Peyer's patch (tissue), 4 donors: ENCODE data around the gene COPRS. TPM values are rescaled to one million over a fixed set of nuclear protein-coding genes. Genes with fewer than 3 reads are reported as not detected.

Experiments
- DNase-seq, 3 donors: peaks; one replicate each; pipeline ENCODE4 v3.0.0-alpha.2; 2017 to 2019
- H3K27ac ChIP-seq, 4 donors: fragments of 200-600 bp; sonication (generic); one replicate each; pipeline ENCODE4 v1.5.1; 2016 to 2019
- H3K27me3 ChIP-seq, 2 donors: fragments of 200-600 bp; sonication (generic); one replicate each; pipeline ENCODE4 v1.5.1; 2019
- H3K36me3 ChIP-seq, 3 donors: fragments of 200-600 bp; sonication (generic); one replicate each; pipeline ENCODE4 v1.5.1; 2016 to 2019
- H3K4me1 ChIP-seq, 4 donors: fragments of 200-600 bp; sonication (generic); one replicate each; pipeline ENCODE4 v1.5.1; 2016 to 2019
- H3K4me3 ChIP-seq, 4 donors: fragments of 200-600 bp; sonication (generic); 1 replicate in 3 of 4; 2 replicates in 1 of 4; pipeline ENCODE4 v1.5.1; 2016 to 2019; ENCODE audit warnings: mild to moderate bottlenecking in 1 of 4
- H3K9me3 ChIP-seq, 4 donors: fragments of 200-600 bp; sonication (generic); one replicate each; pipeline ENCODE4 v1.5.1; 2016 to 2019; ENCODE audit warnings: mild to moderate bottlenecking in 1 of 4
- POLR2A ChIP-seq, 2 donors: fragments of 450-650 bp; IDR thresholded peaks; one replicate each; pipeline ENCODE4 v1.5.1; 2017; ENCODE audit warnings: antibody characterized with exemption in 2 of 2, mild to moderate bottlenecking in 2 of 2, moderate library complexity in 2 of 2
- total RNA-seq, 4 donors: library from RNA; depleted of rRNA; stranded (reverse); fragments of >200 nt; gene quantifications; one replicate each; pipeline ENCODE4 v1.1.0, GENCODE V29; 2016
- TF ChIP-seq, protein P1 (sequence below), 6 experiments: fragments of 450-650 bp in 4 of 6; fragments of 200-600 bp in 2 of 6; sonication (generic) in 1 of 6; IDR thresholded peaks; one replicate each; pipeline ENCODE4 v1.5.1; 2017 to 2019; ENCODE audit warnings: antibody characterized with exemption in 6 of 6, mild to moderate bottlenecking in 3 of 6, moderate library complexity in 1 of 6

The COPRS gene
- total RNA-seq, 4 donors from 2014 or later: 16.1 to 96.6 (median 31.7) TPM

DNA sequence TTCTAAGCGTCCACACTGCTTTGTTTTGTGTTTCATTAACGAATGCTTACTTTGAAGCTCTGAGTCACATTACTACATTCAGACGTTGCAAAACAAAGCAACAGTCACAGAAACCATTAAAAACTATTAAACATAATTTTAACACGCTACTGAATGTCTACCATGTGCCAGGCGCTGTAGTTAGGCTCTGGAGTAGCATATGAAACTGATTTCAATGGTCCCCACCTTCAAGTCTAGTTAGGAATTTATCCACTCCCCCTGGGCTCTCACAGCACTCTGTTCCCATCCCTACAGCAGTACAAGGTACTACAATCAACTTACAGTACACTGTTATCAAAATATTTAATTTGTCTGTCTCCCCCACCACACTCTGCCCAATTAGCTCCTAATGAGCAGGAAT, 41.8 kb upstream of the COPRS start:
- Histone ChIP-seq H3K4me3 (peak overlapping the region; percentile 63 to 89 (median 68)), H3K9me3 (no peaks in the 10 kb centered on the region), H3K27me3 (no peaks in the 10 kb centered on the region), H3K4me1 (peaks cover 0 to 13% (median 0%) of the 10 kb centered on the region in 4 donors), H3K27ac (peak overlapping the region; percentile 65 to 77 (median 72)), H3K36me3 (peaks cover 0 to 37% (median 0%) of the 10 kb centered on the region in 3 donors)
- TF ChIP-seq, protein P1, sequence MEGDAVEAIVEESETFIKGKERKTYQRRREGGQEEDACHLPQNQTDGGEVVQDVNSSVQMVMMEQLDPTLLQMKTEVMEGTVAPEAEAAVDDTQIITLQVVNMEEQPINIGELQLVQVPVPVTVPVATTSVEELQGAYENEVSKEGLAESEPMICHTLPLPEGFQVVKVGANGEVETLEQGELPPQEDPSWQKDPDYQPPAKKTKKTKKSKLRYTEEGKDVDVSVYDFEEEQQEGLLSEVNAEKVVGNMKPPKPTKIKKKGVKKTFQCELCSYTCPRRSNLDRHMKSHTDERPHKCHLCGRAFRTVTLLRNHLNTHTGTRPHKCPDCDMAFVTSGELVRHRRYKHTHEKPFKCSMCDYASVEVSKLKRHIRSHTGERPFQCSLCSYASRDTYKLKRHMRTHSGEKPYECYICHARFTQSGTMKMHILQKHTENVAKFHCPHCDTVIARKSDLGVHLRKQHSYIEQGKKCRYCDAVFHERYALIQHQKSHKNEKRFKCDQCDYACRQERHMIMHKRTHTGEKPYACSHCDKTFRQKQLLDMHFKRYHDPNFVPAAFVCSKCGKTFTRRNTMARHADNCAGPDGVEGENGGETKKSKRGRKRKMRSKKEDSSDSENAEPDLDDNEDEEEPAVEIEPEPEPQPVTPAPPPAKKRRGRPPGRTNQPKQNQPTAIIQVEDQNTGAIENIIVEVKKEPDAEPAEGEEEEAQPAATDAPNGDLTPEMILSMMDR (IDR thresholded peaks at IDR 0.05): no peak
- TF ChIP-seq POLR2A (IDR thresholded peaks at IDR 0.05): no peak
- no peak for DNase-seq

- peak in 2 of 3 donors; percentile 68 to 73 for DNase-seq
- H3K27ac ChIP-seq: peak overlapping the region in 1 of 4 donors; percentile 74
- no peak overlapping the region for H3K4me3 ChIP-seq
- H3K4me1 ChIP-seq: no peaks in the 10 kb centered on the region
- TF ChIP-seq, protein P1 (IDR thresholded peaks at IDR 0.05): no peak
- TF ChIP-seq POLR2A (IDR thresholded peaks at IDR 0.05): no peak
- no peaks in the 10 kb centered on the region for H3K9me3 ChIP-seq
- no peaks in the 10 kb centered on the region for H3K27me3 ChIP-seq
- peaks cover 0 to 92% (median 3%) of the 10 kb centered on the region in 3 donors for H3K36me3 ChIP-seq
These were observed 29.1 kb upstream of the COPRS start for GRCh38 chr17:31888124-31888523.

- Histone ChIP-seq H3K36me3 (peaks cover 0 to 86% (median 3%) of the 10 kb centered on the region in 3 donors), H3K27ac (peak overlapping the region in 1 of 4 donors; percentile 52), H3K9me3 (no peaks in the 10 kb centered on the region)
These were observed 23.5 kb upstream of the COPRS start for GRCh38 chr17:31882571-31882970.

DNA sequence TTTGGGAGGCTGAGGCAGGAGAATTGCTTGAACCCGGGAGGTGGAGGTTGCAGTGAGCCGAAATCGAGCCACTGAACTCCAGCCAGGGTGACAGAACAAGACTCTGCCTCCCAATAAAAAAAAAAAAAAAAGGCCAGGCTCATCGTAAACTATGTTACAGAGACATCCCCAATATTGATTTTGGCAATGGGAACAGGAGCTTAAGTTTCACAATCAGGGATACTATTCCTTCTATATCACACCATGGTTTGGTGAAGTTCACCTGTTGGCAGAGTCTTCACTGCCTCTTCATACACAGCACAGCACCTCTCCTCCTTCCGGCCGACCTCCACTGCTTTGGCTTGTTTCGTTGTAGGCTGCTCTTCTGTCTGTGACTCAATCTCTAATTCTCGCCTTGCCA, 21.3 kb upstream of the COPRS start:
- Histone ChIP-seq H3K27me3 (no peaks in the 10 kb centered on the region), H3K9me3 (no peaks in the 10 kb centered on the region), H3K4me1 (no peaks in the 10 kb centered on the region), H3K27ac (no peak overlapping the region), H3K36me3 (peaks cover 0 to 88% (median 0%) of the 10 kb centered on the region in 3 donors), H3K4me3 (no peak overlapping the region)
- TF ChIP-seq POLR2A (IDR thresholded peaks at IDR 0.05): no peak
- TF ChIP-seq, protein P1 (IDR thresholded peaks at IDR 0.05): no peak
- DNase-seq: no peak

More at GRCh38 chr17:31882571-31882970, 23.5 kb upstream of the COPRS start:
- no peak for TF ChIP-seq POLR2A (IDR thresholded peaks at IDR 0.05)
- TF ChIP-seq, protein P1 (IDR thresholded peaks at IDR 0.05): no peak
- Histone ChIP-seq H3K4me1 (no peaks in the 10 kb centered on the region), H3K4me3 (no peak overlapping the region), H3K27me3 (no peaks in the 10 kb centered on the region)
- DNase-seq: no peak

DNA sequence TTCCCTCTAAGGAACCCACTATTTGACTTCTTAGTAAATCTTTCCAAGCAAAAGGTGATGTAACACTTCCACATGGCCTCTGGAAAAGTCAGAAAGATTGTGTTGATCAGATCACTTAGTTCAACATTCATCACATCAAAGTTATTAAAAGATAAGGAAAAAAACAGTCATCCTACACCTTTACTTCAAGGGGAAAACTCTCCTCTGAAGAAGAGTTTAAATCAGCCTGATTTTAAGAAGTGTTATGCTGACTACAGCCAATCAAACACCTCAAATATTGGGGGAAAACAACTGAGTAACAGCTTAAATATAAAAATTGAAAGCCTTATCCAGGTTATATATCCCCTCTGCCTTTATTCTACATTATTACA, 19.6 kb upstream of the COPRS start:
- no peak for TF ChIP-seq POLR2A (IDR thresholded peaks at IDR 0.05)
- TF ChIP-seq, protein P1 (IDR thresholded peaks at IDR 0.05): no peak
- Histone ChIP-seq H3K4me3 (no peak overlapping the region), H3K9me3 (no peaks in the 10 kb centered on the region), H3K36me3 (peaks cover 0 to 88% (median 0%) of the 10 kb centered on the region in 3 donors), H3K27me3 (no peaks in the 10 kb centered on the region), H3K4me1 (no peaks in the 10 kb centered on the region), H3K27ac (no peak overlapping the region)
- no peak for DNase-seq
